Smooth muscle cell (in vitro differentiated cells): ENCODE measurements around the gene PDE1A. TPM values are rescaled to one million over a fixed set of nuclear protein-coding genes. Genes with fewer than 3 reads are reported as not detected.

Experiments used
- DNase-seq: peaks from one replicate; lab custom pipeline; 2025; ENCODE audit not compliant: unreplicated experiment; lab: John Stamatoyannopoulos, UW
- H2AFZ ChIP-seq: fragments of 200-600 bp; sonication (generic); 2 replicates; pipeline ENCODE4 v1.6.0; 2016; ENCODE audit warnings: antibody characterized with exemption, low read depth, mild to moderate bottlenecking
- H3F3A ChIP-seq: fragments of 200-600 bp; sonication (generic); 2 replicates; pipeline ENCODE4 v1.6.0; 2017; ENCODE audit warnings: antibody characterized with exemption, low read depth
- H3K27ac ChIP-seq: fragments of 200-600 bp; sonication (generic); 2 replicates; pipeline ENCODE4 v1.5.1; 2016; ENCODE audit warnings: low read depth, mild to moderate bottlenecking
- H3K27me3 ChIP-seq: fragments of 200-600 bp; sonication (generic); 2 replicates; pipeline ENCODE4 v1.6.1; 2016; ENCODE audit warnings: low read depth, mild to moderate bottlenecking
- H3K36me3 ChIP-seq: fragments of 200-600 bp; sonication (generic); 2 replicates; pipeline ENCODE4 v1.5.1; 2016; ENCODE audit warnings: low read depth
- H3K4me1 ChIP-seq: fragments of 200-600 bp; sonication (generic); 2 replicates; pipeline ENCODE4 v1.5.1; 2016; ENCODE audit warnings: low read depth
- H3K4me2 ChIP-seq: fragments of 200-600 bp; sonication (generic); 2 replicates; pipeline ENCODE4 v1.6.0; 2016; ENCODE audit warnings: mild to moderate bottlenecking
- H3K4me3 ChIP-seq: fragments of 200-600 bp; sonication (generic); 2 replicates; pipeline ENCODE4 v1.5.1; 2016; ENCODE audit warnings: mild to moderate bottlenecking
- H3K79me2 ChIP-seq: fragments of 200-600 bp; sonication (generic); 2 replicates; pipeline ENCODE4 v1.6.0; 2016; ENCODE audit warnings: low read depth, mild to moderate bottlenecking
- H3K9ac ChIP-seq: fragments of 200-600 bp; sonication (generic); 2 replicates; pipeline ENCODE4 v1.6.0; 2016; ENCODE audit warnings: low read depth
- H3K9me3 ChIP-seq: fragments of 200-600 bp; sonication (generic); replicated peaks from 2 replicates; pipeline ENCODE4 v1.5.1; 2016; ENCODE audit warnings: low read depth
- H4K20me1 ChIP-seq: fragments of 200-600 bp; sonication (generic); 2 replicates; pipeline ENCODE4 v1.6.0; 2016; ENCODE audit warnings: low read depth
- WGBS: methylation state at CpG from one replicate; pipeline ENCODE4 v1.1.7; 2016; ENCODE audit warnings: low lambda C conversion rate; 5-methylcytosine and 5-hydroxymethylcytosine counted together
- polyA plus RNA-seq: library from polyadenylated mRNA; unstranded; fragments of >200 nt; fragmentation: Nextera tagmentation; extraction: Ambion mirVana; gene quantifications from 2 replicates; pipeline ENCODE4 v1.2.1, GENCODE V29; 2016
- total RNA-seq: library from RNA; depleted of rRNA; stranded (reverse); fragments of >200 nt; gene quantifications from 2 replicates; pipeline ENCODE4 v1.2.3, GENCODE V29; 2014
- TF ChIP-seq, protein P1 (sequence below): fragments of 200-600 bp; sonication (generic); IDR thresholded peaks from 2 replicates; pipeline ENCODE4 v1.5.1; 2017; ENCODE audit warnings: borderline replicate concordance, mild to moderate bottlenecking, antibody characterized with exemption; ENCODE audit not compliant: insufficient read depth, poor library complexity, severe bottlenecking

PDE1A gene
- total and polyA plus RNA-seq, 2 experiments from 2014 or later = 0.58 to 0.96 TPM

DNA sequence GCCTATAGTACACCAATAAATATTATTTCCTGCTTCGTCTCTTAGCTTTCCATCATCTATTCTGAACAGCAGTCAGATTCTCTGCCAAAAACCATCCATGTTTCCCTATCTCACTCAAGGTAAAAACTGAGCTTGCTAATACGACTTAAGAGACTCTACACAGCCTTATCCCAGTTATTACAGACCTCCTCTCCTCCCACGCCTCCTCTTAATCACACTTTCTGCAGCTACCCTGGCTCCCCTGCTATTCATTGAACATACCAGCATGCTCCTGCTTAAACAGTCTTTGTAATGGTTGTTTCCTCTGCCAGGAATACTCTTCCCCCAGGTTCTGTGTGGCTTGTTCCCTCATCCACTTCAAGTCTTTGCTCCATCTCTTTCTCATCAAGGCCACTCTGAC is 81.5 kb downstream of the PDE1A start:
- no peak overlapping the region for H3K4me2 ChIP-seq
- H3K4me3 ChIP-seq = no peak overlapping the region
- H3K79me2 ChIP-seq = no peaks in the 10 kb centered on the region
- H3K9me3 ChIP-seq = no peaks in the 10 kb centered on the region
- no peak overlapping the region for H3K27ac ChIP-seq
- DNase-seq = no peak
- no peaks in the 10 kb centered on the region for H4K20me1 ChIP-seq
- no peak overlapping the region for H2AFZ ChIP-seq
- no peaks in the 10 kb centered on the region for H3F3A ChIP-seq
- 83% methylated on average over 3 of the region's 3 CpGs for WGBS
- no peaks in the 10 kb centered on the region for H3K36me3 ChIP-seq
- no peak overlapping the region for H3K9ac ChIP-seq
- H3K4me1 ChIP-seq = no peaks in the 10 kb centered on the region
- TF ChIP-seq, protein P1, sequence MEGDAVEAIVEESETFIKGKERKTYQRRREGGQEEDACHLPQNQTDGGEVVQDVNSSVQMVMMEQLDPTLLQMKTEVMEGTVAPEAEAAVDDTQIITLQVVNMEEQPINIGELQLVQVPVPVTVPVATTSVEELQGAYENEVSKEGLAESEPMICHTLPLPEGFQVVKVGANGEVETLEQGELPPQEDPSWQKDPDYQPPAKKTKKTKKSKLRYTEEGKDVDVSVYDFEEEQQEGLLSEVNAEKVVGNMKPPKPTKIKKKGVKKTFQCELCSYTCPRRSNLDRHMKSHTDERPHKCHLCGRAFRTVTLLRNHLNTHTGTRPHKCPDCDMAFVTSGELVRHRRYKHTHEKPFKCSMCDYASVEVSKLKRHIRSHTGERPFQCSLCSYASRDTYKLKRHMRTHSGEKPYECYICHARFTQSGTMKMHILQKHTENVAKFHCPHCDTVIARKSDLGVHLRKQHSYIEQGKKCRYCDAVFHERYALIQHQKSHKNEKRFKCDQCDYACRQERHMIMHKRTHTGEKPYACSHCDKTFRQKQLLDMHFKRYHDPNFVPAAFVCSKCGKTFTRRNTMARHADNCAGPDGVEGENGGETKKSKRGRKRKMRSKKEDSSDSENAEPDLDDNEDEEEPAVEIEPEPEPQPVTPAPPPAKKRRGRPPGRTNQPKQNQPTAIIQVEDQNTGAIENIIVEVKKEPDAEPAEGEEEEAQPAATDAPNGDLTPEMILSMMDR = no peak
- no peaks in the 10 kb centered on the region for H3K27me3 ChIP-seq

DNA sequence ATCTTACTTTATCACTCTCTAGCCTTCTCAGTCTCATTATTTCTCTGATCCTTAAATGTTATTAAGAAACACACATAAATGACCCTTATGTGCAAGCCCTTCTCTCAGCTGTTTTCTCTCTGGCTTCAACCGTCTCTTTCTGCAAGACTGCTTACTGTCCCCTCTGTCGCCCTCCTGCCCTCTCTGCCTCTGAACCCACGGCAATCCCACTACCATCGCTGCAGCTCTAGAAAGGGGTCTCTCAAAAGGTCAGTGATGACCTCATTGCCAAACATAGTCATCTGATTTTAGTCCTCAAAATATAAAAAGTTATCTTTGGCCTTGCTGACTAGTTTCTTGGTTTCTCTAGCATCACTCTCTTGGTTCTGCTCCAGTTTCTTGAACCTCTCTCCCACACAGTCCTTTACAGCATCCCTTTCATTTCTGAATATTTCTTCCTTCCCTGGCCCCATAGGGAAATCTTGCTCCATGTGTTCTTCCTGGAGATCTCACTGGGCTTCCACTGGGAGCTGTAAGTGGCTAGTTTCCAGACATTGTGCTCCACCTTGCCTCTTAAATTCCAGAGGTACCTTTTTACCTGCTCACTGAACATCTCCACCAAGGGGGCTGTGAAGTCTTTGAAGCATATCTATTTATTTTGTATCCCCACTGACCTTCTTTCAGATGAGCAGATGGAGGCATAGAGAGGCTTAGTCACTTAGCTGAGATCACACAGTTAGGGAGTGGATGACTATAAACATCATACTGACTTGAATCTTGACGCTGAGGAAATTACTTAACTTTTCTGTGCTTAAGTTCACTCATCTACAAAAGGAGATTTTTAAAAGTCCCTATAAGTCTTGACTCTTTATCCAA is 96.2 kb downstream of the PDE1A start:
- no peak for DNase-seq
- Histone ChIP-seq H3K36me3 (no peaks in the 10 kb centered on the region), H3K9ac (no peak overlapping the region), H3K4me1 (no peaks in the 10 kb centered on the region), H3K27ac (no peak overlapping the region), H3K9me3 (no peaks in the 10 kb centered on the region), H3F3A (no peaks in the 10 kb centered on the region), H4K20me1 (no peaks in the 10 kb centered on the region), H3K4me2 (no peak overlapping the region), H3K79me2 (no peaks in the 10 kb centered on the region), H2AFZ (no peak overlapping the region), H3K4me3 (no peak overlapping the region), H3K27me3 (no peaks in the 10 kb centered on the region)
- TF ChIP-seq, protein P1 = no peak
- 89% methylated on average over 5 of the region's 5 CpGs for WGBS

DNA sequence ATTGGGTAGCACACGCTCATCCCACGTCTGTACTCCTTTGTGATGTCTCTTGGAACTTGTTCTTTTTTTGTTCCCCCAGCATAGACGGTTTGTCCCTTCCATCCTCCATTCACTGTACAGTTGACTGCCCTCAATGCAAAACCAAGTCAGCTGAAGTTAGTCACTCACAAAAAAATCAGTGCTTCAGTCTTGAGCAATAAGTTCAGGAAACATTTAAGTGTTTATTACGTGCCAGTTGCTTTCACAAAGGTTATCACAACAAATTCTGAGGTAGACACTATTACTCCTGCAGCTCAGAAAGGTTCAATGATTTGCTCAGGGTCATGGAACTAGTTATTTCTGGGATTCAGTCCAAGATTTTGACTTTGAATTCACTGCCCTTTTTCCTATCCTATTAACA is 102.2 kb downstream of the PDE1A start:
- Histone ChIP-seq H3F3A (no peaks in the 10 kb centered on the region), H3K4me3 (no peak overlapping the region), H3K4me2 (no peak overlapping the region), H3K9me3 (no peaks in the 10 kb centered on the region), H4K20me1 (no peaks in the 10 kb centered on the region), H3K9ac (no peak overlapping the region), H3K4me1 (no peaks in the 10 kb centered on the region), H3K27me3 (no peaks in the 10 kb centered on the region), H3K79me2 (no peaks in the 10 kb centered on the region), H3K36me3 (no peaks in the 10 kb centered on the region), H2AFZ (no peak overlapping the region), H3K27ac (no peak overlapping the region)
- TF ChIP-seq, protein P1 = no peak
- DNase-seq = no peak
- WGBS = 89% methylated on average over 4 of the region's 4 CpGs

DNA sequence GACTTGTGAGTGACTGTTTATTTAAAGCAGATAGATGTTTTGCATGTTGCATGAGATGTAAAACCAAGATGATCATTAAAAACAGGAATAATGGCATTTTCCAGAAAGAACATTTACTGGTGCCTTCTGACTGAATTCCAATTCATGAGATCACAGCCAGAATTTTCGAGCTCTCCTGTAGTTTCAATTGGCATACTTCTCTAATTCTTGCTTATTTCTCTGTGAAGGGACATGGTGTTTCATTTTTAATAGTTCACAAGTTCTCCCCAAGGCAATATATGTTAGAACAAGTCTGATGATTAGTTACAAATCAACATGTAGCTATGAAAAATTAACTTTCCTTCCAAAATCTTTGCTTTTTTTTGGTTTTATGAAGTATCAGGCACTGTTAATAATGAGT is 105.7 kb downstream of the PDE1A start:
- no peak overlapping the region for H3K4me3 ChIP-seq
- 81% methylated on average over 1 of the region's 1 CpG for WGBS
- no peaks in the 10 kb centered on the region for H3K27me3 ChIP-seq
- no peaks in the 10 kb centered on the region for H3K79me2 ChIP-seq
- no peak overlapping the region for H3K9ac ChIP-seq
- H3K4me1 ChIP-seq = no peaks in the 10 kb centered on the region
- DNase-seq = no peak
- no peak overlapping the region for H3K4me2 ChIP-seq
- no peaks in the 10 kb centered on the region for H3K36me3 ChIP-seq
- TF ChIP-seq, protein P1 = no peak
- no peak overlapping the region for H3K27ac ChIP-seq
- no peaks in the 10 kb centered on the region for H3F3A ChIP-seq
- H3K9me3 ChIP-seq = no peaks in the 10 kb centered on the region
- H2AFZ ChIP-seq = no peak overlapping the region
- no peaks in the 10 kb centered on the region for H4K20me1 ChIP-seq
